ENCODE data around the gene HARBI1.

HARBI1 gene

GRCh38 chr11:46633291-46634217 is 16.5 kb upstream of the HARBI1 start:
- no peak for DNase-seq

- DNase-seq, result no peak
These were observed 15.5 kb upstream of the HARBI1 start for GRCh38 chr11:46632502-46632901.

GRCh38 chr11:46631676-46632075 is 14.6 kb upstream of the HARBI1 start:
- DNase-seq, result no peak

GRCh38 chr11:46630237-46630636 is 13.2 kb upstream of the HARBI1 start:
- DNase-seq, result no peak

- no peak for DNase-seq
These were observed 11.9 kb upstream of the HARBI1 start for GRCh38 chr11:46628961-46629360.

- DNase-seq, result no peak
These were observed 8.4 kb upstream of the HARBI1 start for GRCh38 chr11:46625406-46625805.

- no peak for DNase-seq
These were observed 1.8 kb upstream of the HARBI1 start for GRCh38 chr11:46618837-46619236.

- DNase-seq, result no peak
These were observed 916 bp upstream of the HARBI1 start for GRCh38 chr11:46617972-46618314.

GRCh38 chr11:46616551-46617133 is 385 bp downstream of the HARBI1 start:
- DNase-seq, result no peak

- no peak for DNase-seq
These were observed 1.3 kb downstream of the HARBI1 start for GRCh38 chr11:46615756-46616155.

GRCh38 chr11:46612326-46612725 is 4.7 kb downstream of the HARBI1 start:
- no peak for DNase-seq

GRCh38 chr11:46611526-46612304 is 5.3 kb downstream of the HARBI1 start:
- DNase-seq, result no peak

- no peak for DNase-seq
These were observed 7.6 kb downstream of the HARBI1 start for GRCh38 chr11:46609386-46609785.

- DNase-seq, result no peak
These were observed 9.5 kb downstream of the HARBI1 start for GRCh38 chr11:46607516-46607915.

- DNase-seq, result no peak
These were observed 12.2 kb downstream of the HARBI1 start for GRCh38 chr11:46604796-46605195.

- no peak for DNase-seq
These were observed 13.2 kb downstream of the HARBI1 start for GRCh38 chr11:46603704-46604308.

GRCh38 chr11:46601129-46601528 is 15.9 kb downstream of the HARBI1 start:
- DNase-seq, result no peak

- no peak for DNase-seq
These were observed 16.6 kb downstream of the HARBI1 start for GRCh38 chr11:46600194-46600960.

- no peak for DNase-seq
These were observed 17.5 kb downstream of the HARBI1 start for GRCh38 chr11:46599340-46600193.

- DNase-seq, result no peak
These were observed 19.3 kb downstream of the HARBI1 start for GRCh38 chr11:46597609-46598219.

GRCh38 chr11:46597155-46597554 is 19.9 kb downstream of the HARBI1 start:
- no peak for DNase-seq
